Measurements from ENCODE around the gene PPFIA3.

GRCh38 chr19:49126575-49126974 lies 7.2 kb downstream of the PPFIA3 start:
- TF ChIP-seq CTCF (IDR thresholded peaks at IDR 0.05 in 8 of 11, conservative IDR thresholded peaks at IDR 0.05 in 3 of 11) (no peak), POLR2A (IDR thresholded peaks at IDR 0.05) (no peak), POLR2AphosphoS5 (IDR thresholded peaks at IDR 0.05) (no peak)

Data from spleen (tissue), 7 donors.